GM12874 (cell line): ENCODE measurements around the gene SLC16A10.

ENCODE experiments used
- TF ChIP-seq, protein P1 (sequence below): IDR thresholded peaks from 2 replicates; pipeline ENCODE4 v1.5.1; 2011; ENCODE audit warnings: low read depth, mild to moderate bottlenecking, control low read depth, low read length, moderate library complexity; ENCODE audit not compliant: insufficient read depth

SLC16A10 gene

DNA sequence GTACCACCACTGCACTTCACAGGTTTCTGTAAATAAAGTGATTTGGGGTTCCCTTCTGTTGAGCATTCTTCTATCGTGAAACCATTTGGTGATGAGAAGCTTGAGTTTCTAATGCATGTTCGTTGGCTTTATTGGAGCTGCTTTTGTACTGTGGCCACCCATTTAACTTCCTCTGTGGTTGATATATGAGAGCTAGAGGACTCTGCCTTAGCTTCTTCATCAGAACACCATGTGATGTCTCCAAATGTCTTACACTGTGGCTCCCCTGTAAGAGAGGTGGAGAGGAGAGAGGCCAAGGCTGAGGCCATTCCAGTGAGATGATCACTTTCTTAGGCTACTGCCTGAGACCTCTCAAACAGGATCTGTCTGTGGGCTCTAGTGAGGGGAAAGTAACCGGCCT lies 114.5 kb downstream of the SLC16A10 start:
- TF ChIP-seq, protein P1, sequence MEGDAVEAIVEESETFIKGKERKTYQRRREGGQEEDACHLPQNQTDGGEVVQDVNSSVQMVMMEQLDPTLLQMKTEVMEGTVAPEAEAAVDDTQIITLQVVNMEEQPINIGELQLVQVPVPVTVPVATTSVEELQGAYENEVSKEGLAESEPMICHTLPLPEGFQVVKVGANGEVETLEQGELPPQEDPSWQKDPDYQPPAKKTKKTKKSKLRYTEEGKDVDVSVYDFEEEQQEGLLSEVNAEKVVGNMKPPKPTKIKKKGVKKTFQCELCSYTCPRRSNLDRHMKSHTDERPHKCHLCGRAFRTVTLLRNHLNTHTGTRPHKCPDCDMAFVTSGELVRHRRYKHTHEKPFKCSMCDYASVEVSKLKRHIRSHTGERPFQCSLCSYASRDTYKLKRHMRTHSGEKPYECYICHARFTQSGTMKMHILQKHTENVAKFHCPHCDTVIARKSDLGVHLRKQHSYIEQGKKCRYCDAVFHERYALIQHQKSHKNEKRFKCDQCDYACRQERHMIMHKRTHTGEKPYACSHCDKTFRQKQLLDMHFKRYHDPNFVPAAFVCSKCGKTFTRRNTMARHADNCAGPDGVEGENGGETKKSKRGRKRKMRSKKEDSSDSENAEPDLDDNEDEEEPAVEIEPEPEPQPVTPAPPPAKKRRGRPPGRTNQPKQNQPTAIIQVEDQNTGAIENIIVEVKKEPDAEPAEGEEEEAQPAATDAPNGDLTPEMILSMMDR = no peak

- TF ChIP-seq, protein P1 = no peak
These were observed 117.0 kb downstream of the SLC16A10 start for GRCh38 chr6:111204305-111204704.

DNA sequence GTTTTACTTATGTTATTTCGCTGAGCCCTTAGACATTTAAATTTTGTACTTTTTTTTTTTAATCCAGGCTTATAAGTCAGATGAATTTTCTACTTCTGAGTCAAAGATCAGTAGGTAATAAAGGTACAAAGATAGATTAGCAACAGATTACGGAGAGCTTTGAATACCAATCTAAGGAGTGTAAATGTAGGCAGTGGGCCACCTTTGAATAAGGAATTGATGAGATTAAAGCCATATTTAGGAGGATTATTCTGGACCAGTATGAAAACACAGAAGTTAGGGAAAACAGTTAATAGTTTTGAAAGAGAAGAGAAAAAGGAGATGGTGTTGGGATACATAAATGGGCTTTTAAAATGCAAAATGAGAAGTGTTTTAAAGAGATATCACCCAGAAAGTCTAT lies 117.6 kb downstream of the SLC16A10 start:
- TF ChIP-seq, protein P1 = no peak

DNA sequence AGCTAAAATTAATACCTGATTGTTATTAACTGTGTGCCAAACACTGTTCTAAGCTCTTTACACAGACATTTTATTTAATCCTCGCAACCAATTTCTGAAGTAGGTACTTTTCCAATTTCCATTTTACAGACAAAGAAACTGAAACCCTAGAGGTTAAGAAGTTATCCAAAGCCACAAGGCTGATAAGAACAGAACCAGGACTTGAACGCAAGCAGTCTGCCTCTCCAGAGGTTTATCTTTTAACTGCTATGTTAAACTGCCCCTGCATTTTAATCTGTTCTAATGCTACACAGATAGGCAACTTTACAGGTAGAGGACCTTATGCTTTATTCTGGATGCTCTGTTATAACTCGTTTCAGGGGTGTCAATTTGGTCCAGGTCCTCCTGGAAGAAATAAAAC lies 118.2 kb downstream of the SLC16A10 start:
- TF ChIP-seq, protein P1 = no peak

DNA sequence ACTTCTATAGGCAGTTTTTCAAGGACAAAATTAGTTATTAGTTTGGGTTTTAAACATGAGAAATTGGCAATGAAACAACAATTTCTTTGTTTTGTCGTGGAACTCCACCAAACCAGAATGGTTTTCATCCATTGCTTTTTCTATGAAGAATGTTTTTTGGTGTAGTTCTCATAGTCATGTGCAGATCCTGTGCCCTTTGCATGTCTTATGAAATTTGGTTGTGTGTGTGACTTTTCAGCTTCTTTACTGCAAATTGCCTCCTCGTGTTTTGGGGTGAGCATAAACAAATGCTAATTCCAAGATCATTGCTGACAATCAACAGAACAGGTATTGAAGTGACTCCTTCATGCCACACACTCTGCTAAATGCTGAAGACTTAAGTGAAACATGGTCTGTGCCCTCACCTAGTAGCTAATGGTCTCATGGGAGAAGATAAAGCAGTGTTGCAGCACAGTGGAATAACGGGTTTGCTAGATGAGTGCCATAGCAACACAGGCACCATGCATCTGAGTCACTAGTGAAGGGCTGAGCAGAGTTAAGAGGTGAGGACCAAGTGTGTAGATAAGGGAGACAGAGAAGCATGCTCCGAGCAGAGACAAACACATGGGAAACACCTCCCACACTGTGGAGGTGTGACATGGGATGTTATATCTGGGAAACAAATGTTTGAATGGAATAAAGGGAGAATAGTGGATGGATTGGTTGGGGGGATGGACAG lies 120.0 kb downstream of the SLC16A10 start:
- TF ChIP-seq, protein P1 = no peak

DNA sequence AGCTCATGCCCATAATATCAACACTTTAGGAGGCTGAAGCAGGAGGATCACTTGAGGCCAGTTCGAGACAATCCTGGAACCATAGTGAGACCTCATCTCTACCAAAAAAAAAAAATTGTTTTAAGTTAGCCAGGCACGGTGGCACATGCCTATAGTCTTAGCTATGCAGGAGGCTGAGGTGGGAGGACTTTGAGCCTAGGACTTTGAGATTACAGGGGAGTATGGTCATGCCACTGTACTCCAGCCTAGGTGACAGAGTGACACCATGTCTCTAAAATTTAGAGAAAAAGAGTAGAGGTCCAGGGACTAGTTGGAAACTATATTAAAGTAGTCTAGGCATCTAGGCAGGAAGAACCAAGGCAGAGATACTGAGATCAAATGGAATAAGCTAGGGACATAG lies 121.6 kb downstream of the SLC16A10 start:
- TF ChIP-seq, protein P1 = no peak

DNA sequence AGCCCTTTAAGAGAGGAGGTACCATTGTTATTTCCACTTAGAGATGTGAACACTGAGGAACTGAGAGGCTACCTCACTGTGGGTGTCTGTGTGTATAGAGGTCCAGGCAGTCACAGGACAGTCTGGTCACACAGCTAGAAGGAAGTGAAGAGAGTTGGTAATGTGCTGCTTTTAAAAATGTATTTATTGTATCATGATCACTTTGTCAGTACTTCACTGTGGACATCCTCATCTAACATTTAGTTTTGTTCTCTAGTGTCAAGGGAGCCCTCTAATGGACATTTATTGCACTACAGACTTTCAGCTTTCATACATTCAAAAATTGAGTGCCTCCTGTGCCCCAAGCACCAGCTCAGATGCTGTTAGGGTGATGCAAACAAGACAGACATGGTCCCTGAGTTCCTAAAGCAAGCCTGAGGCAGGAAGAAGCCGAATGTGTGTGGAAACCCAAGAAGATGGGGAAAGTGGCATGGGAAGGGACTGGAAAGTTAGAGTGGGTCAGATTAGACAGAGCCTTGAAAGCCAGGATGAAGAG lies 123.0 kb downstream of the SLC16A10 start:
- TF ChIP-seq, protein P1 = peak; percentile 53
